Measurements from ENCODE around the gene CST7. TPM values are rescaled to one million over a fixed set of nuclear protein-coding genes. Genes with fewer than 3 reads are reported as not detected.

CST7 gene
- total RNA-seq, 1 donor from 2014 or later: 11.7 TPM

DNA sequence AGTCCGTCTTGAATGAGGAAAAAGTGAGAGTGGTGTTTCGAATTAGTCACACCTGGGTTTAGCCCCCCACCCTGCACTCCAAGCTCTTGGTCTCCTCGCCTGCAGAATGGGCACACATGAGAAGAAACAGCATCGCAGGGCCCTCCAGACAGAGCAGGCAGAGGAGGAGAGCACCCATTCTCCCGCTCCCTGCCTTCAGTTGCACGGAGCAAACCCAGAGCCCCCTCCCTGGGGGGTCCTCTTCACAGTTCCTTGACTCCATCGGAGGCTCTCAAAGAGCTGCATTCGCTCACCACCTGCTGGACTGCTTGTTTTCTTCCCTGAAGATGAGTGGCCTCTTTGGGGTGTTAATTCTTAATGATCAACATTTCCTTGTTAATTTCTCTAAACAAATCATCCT, 5.1 kb downstream of the CST7 start:
- Histone ChIP-seq H3K36me3 (peaks cover 22% of the 10 kb centered on the region), H3K4me3 (no peak overlapping the region), H3K27me3 (ENCODE audit: low read depth) (peaks cover 9% of the 10 kb centered on the region), H3K9me3 (no peaks in the 10 kb centered on the region), H3K27ac (no peak overlapping the region), H3K4me1 (peaks cover 5% of the 10 kb centered on the region)
- intact Hi-C loops (cut with DNase I): no loop called here
- DNase-seq (peak; percentile 28), ATAC-seq (no peak)
- no peak for TF ChIP-seq CTCF (IDR thresholded peaks at IDR 0.05)

DNA sequence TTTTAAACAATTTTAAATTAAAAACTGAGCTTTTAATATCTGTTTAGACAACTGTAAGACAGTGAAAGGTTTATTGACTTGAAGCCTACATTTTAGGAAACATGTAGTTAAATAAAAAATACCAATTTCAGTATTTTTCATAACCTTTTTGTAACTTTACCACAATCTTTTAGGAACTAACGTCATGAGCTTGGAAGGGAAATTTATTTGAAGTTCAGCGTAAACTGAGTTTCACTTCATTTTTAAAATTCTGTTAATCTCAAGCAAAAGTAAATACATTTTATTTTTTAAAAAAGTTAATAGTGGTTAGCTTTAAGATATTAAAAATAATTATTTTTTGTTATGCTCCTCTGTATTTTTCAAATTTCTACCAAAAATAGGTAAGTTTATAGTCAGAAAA, 5.5 kb downstream of the CST7 start:
- Histone ChIP-seq H3K4me1 (peaks cover 5% of the 10 kb centered on the region), H3K27me3 (ENCODE audit: low read depth) (peaks cover 6% of the 10 kb centered on the region), H3K4me3 (no peak overlapping the region), H3K36me3 (peaks cover 27% of the 10 kb centered on the region), H3K27ac (no peak overlapping the region), H3K9me3 (no peaks in the 10 kb centered on the region)
- no peak for ATAC-seq
- no peak for TF ChIP-seq CTCF (IDR thresholded peaks at IDR 0.05)
- intact Hi-C loops (cut with DNase I): no loop called here
- no peak for DNase-seq

DNA sequence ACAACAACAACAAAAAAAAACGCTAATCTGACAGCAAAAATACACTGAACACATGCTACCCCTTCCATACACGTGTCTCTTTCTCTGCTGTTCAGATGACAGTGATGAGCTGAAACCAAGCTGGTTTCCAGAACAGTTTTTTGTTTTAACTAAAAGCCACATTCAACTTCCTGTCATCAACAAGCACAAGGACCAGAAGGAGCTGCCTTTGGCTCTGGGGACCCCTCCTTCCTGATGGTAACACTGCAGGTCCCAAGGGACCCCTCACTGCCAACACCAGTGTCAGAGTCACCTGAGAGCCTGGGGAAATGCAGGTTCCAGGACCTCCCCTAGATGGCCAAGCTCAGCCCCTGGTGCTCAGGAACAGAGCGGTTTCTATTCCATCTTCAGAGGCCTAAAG, 6.0 kb downstream of the CST7 start:
- DNase-seq (peak; percentile 16), ATAC-seq (no peak)
- Histone ChIP-seq H3K27ac (no peak overlapping the region), H3K27me3 (ENCODE audit: low read depth) (peaks cover 2% of the 10 kb centered on the region), H3K9me3 (no peaks in the 10 kb centered on the region), H3K4me1 (peaks cover 5% of the 10 kb centered on the region), H3K4me3 (no peak overlapping the region), H3K36me3 (peaks cover 31% of the 10 kb centered on the region)
- intact Hi-C loops (cut with DNase I): no loop called here
- no peak for TF ChIP-seq CTCF (IDR thresholded peaks at IDR 0.05)

- no peak for TF ChIP-seq CTCF (IDR thresholded peaks at IDR 0.05)
- Histone ChIP-seq H3K4me3 (no peak overlapping the region), H3K4me1 (peaks cover 5% of the 10 kb centered on the region), H3K36me3 (peaks cover 43% of the 10 kb centered on the region), H3K27ac (no peak overlapping the region), H3K27me3 (ENCODE audit: low read depth) (no peaks in the 10 kb centered on the region), H3K9me3 (no peaks in the 10 kb centered on the region)
- DNase-seq: peak; percentile 29
- no peak for ATAC-seq
- intact Hi-C loops (cut with DNase I): no loop called here
Measured at GRCh38 chr20:24956001-24956841, 7.2 kb downstream of the CST7 start.

- intact Hi-C loops (cut with DNase I): no loop called here
- no peaks in the 10 kb centered on the region for H3K9me3 ChIP-seq
- no peaks in the 10 kb centered on the region for H3K27me3 ChIP-seq (ENCODE audit: low read depth)
- DNase-seq (peak; percentile 36), ATAC-seq (no peak)
- no peak overlapping the region for H3K27ac ChIP-seq
- no peak for TF ChIP-seq CTCF (IDR thresholded peaks at IDR 0.05)
- H3K4me1 ChIP-seq: peaks cover 5% of the 10 kb centered on the region
- peaks cover 51% of the 10 kb centered on the region for H3K36me3 ChIP-seq
- no peak overlapping the region for H3K4me3 ChIP-seq
Measured at GRCh38 chr20:24957326-24958016, 8.4 kb downstream of the CST7 start.

All from lower lobe of right lung (tissue), 2 donors.